Activated CD8-positive, alpha-beta T cell treated with anti-CD3 and anti-CD28 coated beads for 36 hours (primary cell): ENCODE results near the gene CCT7. TPM values are rescaled to one million over a fixed set of nuclear protein-coding genes. Genes with fewer than 3 reads are reported as not detected.
A peak's percentile ranks its signal among the peaks of the same experiment; 100 is the strongest.

Experiments
- ATAC-seq: fragments of 200-7000 bp; cut with Tn5 transposase; one replicate; pipeline ENCODE4 v1.10.0; 2021; ENCODE audit warnings: mild to moderate bottlenecking, moderate library complexity
- CTCF ChIA-PET: fragments of 350-600 bp; sonication (Branson Sonifier 250); formaldehyde crosslinking; loops from one replicate; lab custom pipeline; 2021; ENCODE audit warnings: antibody characterized with exemption; lab: Charles Lee
- POLR2A ChIA-PET: fragments of 350-600 bp; sonication (Branson Sonifier 250); formaldehyde crosslinking; loops from one replicate; lab custom pipeline; 2021; ENCODE audit warnings: antibody characterized with exemption; lab: Charles Lee
- DNase-seq: peaks from one replicate; pipeline ENCODE4 v3.0.0-alpha.2; 2020
- H3K27ac Mint-ChIP-seq: one replicate; pipeline ENCODE4 v1.8.0; 2021; ENCODE audit warnings: mild to moderate bottlenecking, mixed read lengths
- H3K27me3 Mint-ChIP-seq: one replicate; pipeline ENCODE4 v1.8.0; 2021; ENCODE audit warnings: mixed read lengths
- H3K36me3 Mint-ChIP-seq: one replicate; pipeline ENCODE4 v1.8.0; 2021; ENCODE audit warnings: low read depth, mixed read lengths
- H3K4me1 Mint-ChIP-seq: one replicate; pipeline ENCODE4 v1.8.0; 2021; ENCODE audit warnings: low read depth, mixed read lengths
- H3K4me3 Mint-ChIP-seq: one replicate; pipeline ENCODE4 v1.8.0; 2021; ENCODE audit warnings: mild to moderate bottlenecking, moderate library complexity, mixed read lengths
- H3K9me3 Mint-ChIP-seq: one replicate; pipeline ENCODE4 v1.8.0; 2021; ENCODE audit warnings: mixed read lengths
- intact Hi-C: fragments of 100-400 bp; cut with micrococcal nuclease; formaldehyde crosslinking; loops from one replicate; pipeline ENCODE4 v1.10.0; 2022
- total RNA-seq, 2 experiments: library from RNA; stranded (reverse); gene quantifications; one replicate each; pipeline ENCODE4 v1.2.3, GENCODE V29; 2021
- TF ChIP-seq, protein P1 (sequence below): fragments of 200-600 bp; IDR thresholded peaks from one replicate; pipeline ENCODE4 v1.8.0; 2022; ENCODE audit warnings: antibody characterized with exemption, mild to moderate bottlenecking

Gene CCT7
- total RNA-seq, 2 experiments from 2014 or later, result 628 to 660 TPM

DNA sequence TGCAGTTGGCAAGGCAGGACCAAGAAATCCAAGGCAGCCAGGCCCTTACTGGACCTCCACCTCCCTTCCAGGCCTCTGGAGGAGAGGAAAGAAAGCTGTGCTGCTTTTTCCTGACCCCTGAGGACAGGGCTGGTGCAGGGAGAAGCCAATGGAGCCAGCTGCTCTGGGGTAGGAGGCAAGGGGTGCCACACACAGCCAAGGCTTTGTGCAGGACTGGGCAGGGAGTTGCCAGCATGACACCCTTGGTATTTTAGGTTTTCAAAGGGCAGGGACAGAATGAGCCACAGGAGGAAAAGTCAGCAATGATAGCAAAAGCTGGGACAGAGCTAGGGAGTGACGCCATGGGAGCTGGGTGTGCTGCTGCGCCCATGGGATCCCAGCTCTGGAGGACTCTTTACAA is 22.9 kb downstream of the CCT7 start:
- Mint-ChIP-seq H3K4me3 (no peak overlapping the region), H3K36me3 (peaks cover 24% of the 10 kb centered on the region), H3K27ac (peak overlapping the region; percentile 15), H3K9me3 (no peaks in the 10 kb centered on the region), H3K4me1 (peaks cover 3% of the 10 kb centered on the region), H3K27me3 (no peaks in the 10 kb centered on the region)
- DNase-seq (no peak), ATAC-seq (no peak)
- ChIA-PET POLR2A (interaction anchor here (0.7 to 1.7 kb wide), 9 partner anchors 9 to 37 kb away, joined by 3 to 9 read pairs (median 4); partner anchors contain the start of gene EGR4), CTCF (interaction anchor here (1.2 kb wide), 1 partner anchor 11 kb away, joined by 3 read pairs; no protein-coding TSS in a partner anchor)
- intact Hi-C loops, result no loop called here
- TF ChIP-seq, protein P1, sequence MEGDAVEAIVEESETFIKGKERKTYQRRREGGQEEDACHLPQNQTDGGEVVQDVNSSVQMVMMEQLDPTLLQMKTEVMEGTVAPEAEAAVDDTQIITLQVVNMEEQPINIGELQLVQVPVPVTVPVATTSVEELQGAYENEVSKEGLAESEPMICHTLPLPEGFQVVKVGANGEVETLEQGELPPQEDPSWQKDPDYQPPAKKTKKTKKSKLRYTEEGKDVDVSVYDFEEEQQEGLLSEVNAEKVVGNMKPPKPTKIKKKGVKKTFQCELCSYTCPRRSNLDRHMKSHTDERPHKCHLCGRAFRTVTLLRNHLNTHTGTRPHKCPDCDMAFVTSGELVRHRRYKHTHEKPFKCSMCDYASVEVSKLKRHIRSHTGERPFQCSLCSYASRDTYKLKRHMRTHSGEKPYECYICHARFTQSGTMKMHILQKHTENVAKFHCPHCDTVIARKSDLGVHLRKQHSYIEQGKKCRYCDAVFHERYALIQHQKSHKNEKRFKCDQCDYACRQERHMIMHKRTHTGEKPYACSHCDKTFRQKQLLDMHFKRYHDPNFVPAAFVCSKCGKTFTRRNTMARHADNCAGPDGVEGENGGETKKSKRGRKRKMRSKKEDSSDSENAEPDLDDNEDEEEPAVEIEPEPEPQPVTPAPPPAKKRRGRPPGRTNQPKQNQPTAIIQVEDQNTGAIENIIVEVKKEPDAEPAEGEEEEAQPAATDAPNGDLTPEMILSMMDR, result no peak

DNA sequence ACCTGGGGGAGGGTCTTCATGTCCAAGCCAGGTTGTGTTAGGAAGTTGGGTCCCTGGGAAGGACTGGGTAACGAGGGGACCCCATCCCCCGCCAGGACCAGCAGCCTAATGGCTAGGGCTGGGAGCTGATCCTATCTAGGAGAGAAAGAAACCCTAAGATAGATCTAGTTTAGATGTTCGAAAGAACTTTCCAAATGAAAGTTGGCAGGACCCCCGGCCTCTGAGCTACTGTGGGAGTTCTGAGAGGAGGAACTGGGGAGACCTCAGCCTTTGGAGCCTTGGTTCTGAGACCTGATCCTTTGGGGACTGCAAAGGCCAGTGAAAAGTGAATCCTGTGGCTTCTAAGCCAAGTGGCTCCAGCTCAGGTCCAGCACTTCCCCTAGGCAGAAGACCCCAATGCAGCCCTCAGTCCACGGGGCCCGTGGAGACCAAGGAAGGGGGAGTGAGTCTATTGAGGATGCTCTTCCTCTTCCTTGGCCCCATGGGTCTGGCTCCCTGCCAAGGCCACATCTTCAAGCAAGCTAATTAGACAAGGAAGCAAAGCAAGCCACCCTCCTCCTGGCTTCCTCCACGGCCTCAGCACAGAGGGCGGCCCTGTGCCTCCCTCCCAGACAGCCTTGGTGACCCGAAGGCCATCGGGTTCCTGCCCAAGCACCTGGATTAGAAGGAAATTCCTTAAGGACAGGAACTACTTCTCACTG is 23.5 kb downstream of the CCT7 start:
- TF ChIP-seq, protein P1, result no peak
- DNase-seq, result peak; percentile 26
- ATAC-seq, result no peak
- Mint-ChIP-seq H3K9me3 (no peaks in the 10 kb centered on the region), H3K4me3 (no peak overlapping the region), H3K4me1 (peaks cover 3% of the 10 kb centered on the region), H3K27me3 (no peaks in the 10 kb centered on the region), H3K36me3 (peaks cover 25% of the 10 kb centered on the region), H3K27ac (peak overlapping the region; percentile 15)
- POLR2A ChIA-PET, result interaction anchor here (0.6 to 1.7 kb wide), 10 partner anchors 10 to 145 kb away, joined by 3 to 9 read pairs (median 4); partner anchors contain the start of genes EGR4 and RAB11FIP5
- intact Hi-C loops, result no loop called here
- CTCF ChIA-PET, result interaction anchor here (0.7 to 1.7 kb wide), 3 partner anchors 10 to 33 kb away, joined by 3 to 4 read pairs (median 3); no protein-coding TSS in a partner anchor

DNA sequence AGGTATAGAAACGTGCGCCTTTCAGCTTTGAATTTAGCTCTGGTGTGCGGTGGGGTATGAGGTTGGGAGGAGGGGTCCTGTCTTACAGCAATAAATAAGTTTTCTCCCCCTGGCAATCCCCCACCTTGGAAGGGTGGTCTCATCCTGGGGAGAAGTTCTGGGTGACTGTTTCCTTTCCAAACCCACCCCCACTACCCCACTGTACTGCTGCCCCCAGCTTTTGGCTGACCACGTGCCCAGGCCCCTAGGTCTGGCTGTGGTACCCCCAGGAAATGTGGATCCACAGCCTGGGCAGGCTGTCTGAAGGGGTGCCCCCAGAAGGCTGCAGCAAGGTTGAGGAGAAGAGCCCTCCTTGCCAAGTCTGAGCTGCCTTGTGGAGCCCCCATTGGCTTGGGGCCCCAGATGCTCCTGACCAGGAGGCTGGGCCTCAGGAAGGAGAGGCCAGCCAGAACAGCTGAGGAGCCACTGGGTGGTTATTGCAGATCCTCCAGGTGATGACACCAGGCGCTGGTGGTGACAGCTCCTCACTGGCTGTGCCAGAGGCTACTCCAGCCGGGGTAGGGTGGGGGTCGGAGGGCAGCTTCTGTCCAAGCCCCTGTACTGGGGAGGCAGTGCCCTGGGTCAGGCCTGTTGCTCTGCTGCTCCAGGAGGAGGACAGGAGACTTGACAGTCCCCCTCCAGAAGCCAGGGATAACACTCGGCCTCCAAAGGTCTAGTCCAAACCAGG is 24.2 kb downstream of the CCT7 start:
- Mint-ChIP-seq H3K4me1 (peaks cover 3% of the 10 kb centered on the region), H3K27me3 (no peaks in the 10 kb centered on the region), H3K4me3 (no peak overlapping the region), H3K27ac (no peak overlapping the region), H3K9me3 (no peaks in the 10 kb centered on the region), H3K36me3 (peaks cover 18% of the 10 kb centered on the region)
- TF ChIP-seq, protein P1, result no peak
- CTCF ChIA-PET, result interaction anchor here (0.7 to 1.7 kb wide), 3 partner anchors 10 to 32 kb away, joined by 3 to 4 read pairs (median 3); no protein-coding TSS in a partner anchor
- POLR2A ChIA-PET, result interaction anchor here (0.6 to 1.2 kb wide), 4 partner anchors 8 to 146 kb away, joined by 3 to 4 read pairs (median 4); partner anchors contain the start of gene RAB11FIP5
- intact Hi-C loops, result no loop called here
- ATAC-seq, result no peak
- DNase-seq, result no peak

DNA sequence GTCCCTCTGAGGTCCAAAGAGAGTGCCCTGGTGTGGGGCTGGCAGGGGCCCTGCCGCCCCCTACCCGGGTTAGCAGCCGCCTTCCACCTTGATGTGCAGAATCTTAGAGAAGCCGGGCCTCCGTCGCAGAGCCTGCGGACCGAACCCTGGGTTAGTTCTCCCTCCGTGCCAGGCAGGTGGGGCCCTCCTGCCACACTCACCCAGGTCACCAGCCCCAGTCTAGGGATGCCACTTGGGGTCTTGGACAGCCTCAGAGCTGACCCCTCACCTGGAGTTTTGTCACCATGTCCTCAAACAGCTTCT is 24.8 kb downstream of the CCT7 start:
- H3K27me3 Mint-ChIP-seq, result no peaks in the 10 kb centered on the region
- ChIA-PET POLR2A (interaction anchor here (1.1 kb wide), 1 partner anchor 9 kb away, joined by 4 read pairs; no protein-coding TSS in a partner anchor), CTCF (interaction anchor here (1.3 to 1.7 kb wide), 2 partner anchors 10 to 32 kb away, joined by 3 to 4 read pairs; no protein-coding TSS in a partner anchor)
- H3K27ac Mint-ChIP-seq, result no peak overlapping the region
- no peak for ATAC-seq
- no peak for DNase-seq
- intact Hi-C loops, result no loop called here
- no peak overlapping the region for H3K4me3 Mint-ChIP-seq
- H3K9me3 Mint-ChIP-seq, result no peaks in the 10 kb centered on the region
- H3K4me1 Mint-ChIP-seq, result peaks cover 3% of the 10 kb centered on the region
- TF ChIP-seq, protein P1, result no peak
- H3K36me3 Mint-ChIP-seq, result peaks cover 16% of the 10 kb centered on the region
